Peyer's patch (tissue), 4 donors: ENCODE measurements around the gene PTBP1. TPM values are rescaled to one million over a fixed set of nuclear protein-coding genes. Genes with fewer than 3 reads are reported as not detected.

Experiments
- DNase-seq, 3 donors: peaks; one replicate each; pipeline ENCODE4 v3.0.0-alpha.2; 2017 to 2019
- H3K27ac ChIP-seq, 4 donors: fragments of 200-600 bp; sonication (generic); one replicate each; pipeline ENCODE4 v1.5.1; 2016 to 2019
- H3K27me3 ChIP-seq, 2 donors: fragments of 200-600 bp; sonication (generic); one replicate each; pipeline ENCODE4 v1.5.1; 2019
- H3K36me3 ChIP-seq, 3 donors: fragments of 200-600 bp; sonication (generic); one replicate each; pipeline ENCODE4 v1.5.1; 2016 to 2019
- H3K4me1 ChIP-seq, 4 donors: fragments of 200-600 bp; sonication (generic); one replicate each; pipeline ENCODE4 v1.5.1; 2016 to 2019
- H3K4me3 ChIP-seq, 4 donors: fragments of 200-600 bp; sonication (generic); 1 replicate in 3 of 4; 2 replicates in 1 of 4; pipeline ENCODE4 v1.5.1; 2016 to 2019; ENCODE audit warnings: mild to moderate bottlenecking in 1 of 4
- H3K9me3 ChIP-seq, 4 donors: fragments of 200-600 bp; sonication (generic); one replicate each; pipeline ENCODE4 v1.5.1; 2016 to 2019; ENCODE audit warnings: mild to moderate bottlenecking in 1 of 4
- POLR2A ChIP-seq, 2 donors: fragments of 450-650 bp; IDR thresholded peaks; one replicate each; pipeline ENCODE4 v1.5.1; 2017; ENCODE audit warnings: antibody characterized with exemption in 2 of 2, mild to moderate bottlenecking in 2 of 2, moderate library complexity in 2 of 2
- total RNA-seq, 4 donors: library from RNA; depleted of rRNA; stranded (reverse); fragments of >200 nt; gene quantifications; one replicate each; pipeline ENCODE4 v1.1.0, GENCODE V29; 2016
- TF ChIP-seq, protein P1 (sequence below), 6 experiments: fragments of 450-650 bp in 4 of 6; fragments of 200-600 bp in 2 of 6; sonication (generic) in 1 of 6; IDR thresholded peaks; one replicate each; pipeline ENCODE4 v1.5.1; 2017 to 2019; ENCODE audit warnings: antibody characterized with exemption in 6 of 6, mild to moderate bottlenecking in 3 of 6, moderate library complexity in 1 of 6

Gene PTBP1
- total RNA-seq, 4 donors from 2014 or later = 173 to 436 (median 229) TPM

DNA sequence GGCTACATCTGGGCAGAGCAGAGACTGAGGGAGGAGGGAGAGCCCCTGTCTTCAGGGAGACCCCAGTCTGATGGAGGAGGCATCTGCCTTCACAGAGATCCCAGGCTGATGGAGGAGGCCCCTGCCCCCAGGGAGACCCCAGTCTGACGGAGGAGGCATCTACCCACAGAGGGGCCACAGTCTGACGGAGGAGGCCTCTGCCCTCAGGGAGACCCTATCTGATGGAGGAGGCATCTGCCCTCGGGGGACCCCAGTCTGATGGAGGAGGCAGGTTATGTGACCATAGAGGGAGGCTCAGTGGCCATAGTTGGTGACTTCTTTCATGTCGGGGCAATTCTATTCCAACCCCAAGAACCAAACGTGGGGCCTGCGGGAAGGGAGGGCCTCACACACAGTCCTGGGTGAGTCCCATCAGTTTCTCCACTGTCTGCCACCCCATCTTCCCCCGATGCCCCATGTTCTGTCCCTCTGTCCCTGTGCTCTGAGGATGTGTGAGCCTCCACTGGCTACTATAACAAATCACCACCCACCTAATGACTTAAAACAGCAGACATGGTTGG, 32.0 kb upstream of the PTBP1 start:
- no peak overlapping the region for H3K4me3 ChIP-seq
- no peak overlapping the region for H3K27ac ChIP-seq
- TF ChIP-seq, protein P1, sequence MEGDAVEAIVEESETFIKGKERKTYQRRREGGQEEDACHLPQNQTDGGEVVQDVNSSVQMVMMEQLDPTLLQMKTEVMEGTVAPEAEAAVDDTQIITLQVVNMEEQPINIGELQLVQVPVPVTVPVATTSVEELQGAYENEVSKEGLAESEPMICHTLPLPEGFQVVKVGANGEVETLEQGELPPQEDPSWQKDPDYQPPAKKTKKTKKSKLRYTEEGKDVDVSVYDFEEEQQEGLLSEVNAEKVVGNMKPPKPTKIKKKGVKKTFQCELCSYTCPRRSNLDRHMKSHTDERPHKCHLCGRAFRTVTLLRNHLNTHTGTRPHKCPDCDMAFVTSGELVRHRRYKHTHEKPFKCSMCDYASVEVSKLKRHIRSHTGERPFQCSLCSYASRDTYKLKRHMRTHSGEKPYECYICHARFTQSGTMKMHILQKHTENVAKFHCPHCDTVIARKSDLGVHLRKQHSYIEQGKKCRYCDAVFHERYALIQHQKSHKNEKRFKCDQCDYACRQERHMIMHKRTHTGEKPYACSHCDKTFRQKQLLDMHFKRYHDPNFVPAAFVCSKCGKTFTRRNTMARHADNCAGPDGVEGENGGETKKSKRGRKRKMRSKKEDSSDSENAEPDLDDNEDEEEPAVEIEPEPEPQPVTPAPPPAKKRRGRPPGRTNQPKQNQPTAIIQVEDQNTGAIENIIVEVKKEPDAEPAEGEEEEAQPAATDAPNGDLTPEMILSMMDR (IDR thresholded peaks at IDR 0.05) = no peak
- peak in 1 of 2 donors; percentile 11 for TF ChIP-seq POLR2A (IDR thresholded peaks at IDR 0.05)
- no peaks in the 10 kb centered on the region for H3K27me3 ChIP-seq
- no peaks in the 10 kb centered on the region for H3K9me3 ChIP-seq
- H3K4me1 ChIP-seq = no peaks in the 10 kb centered on the region
- DNase-seq = no peak
- H3K36me3 ChIP-seq = peaks cover 0 to 40% (median 0%) of the 10 kb centered on the region in 3 donors

DNA sequence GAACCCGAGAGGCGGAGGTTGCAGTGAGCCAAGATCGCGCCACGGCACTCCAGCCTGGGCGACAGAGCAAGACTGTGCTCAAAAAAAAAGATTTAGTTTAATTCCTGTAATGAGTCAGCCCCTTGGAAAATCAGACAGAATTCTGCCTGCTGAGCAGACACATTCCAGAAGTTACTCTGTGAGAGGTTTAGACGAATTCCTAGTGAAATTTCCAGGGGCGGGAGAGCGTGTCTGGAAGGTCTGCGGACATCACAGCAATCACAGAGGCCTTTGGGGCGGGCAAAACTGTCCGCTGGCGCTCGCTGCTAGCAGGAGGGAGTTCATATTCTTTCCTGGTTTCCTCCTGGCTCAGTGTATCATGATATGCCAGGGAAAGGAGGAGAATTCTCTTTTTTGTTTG, 28.8 kb upstream of the PTBP1 start:
- TF ChIP-seq, protein P1 (IDR thresholded peaks at IDR 0.05) = no peak
- TF ChIP-seq POLR2A (IDR thresholded peaks at IDR 0.05) = no peak
- H3K4me1 ChIP-seq = no peaks in the 10 kb centered on the region
- no peak overlapping the region for H3K27ac ChIP-seq
- no peaks in the 10 kb centered on the region for H3K27me3 ChIP-seq
- H3K36me3 ChIP-seq = peaks cover 0 to 8% (median 0%) of the 10 kb centered on the region in 3 donors
- no peaks in the 10 kb centered on the region for H3K9me3 ChIP-seq
- no peak overlapping the region for H3K4me3 ChIP-seq
- no peak for DNase-seq

DNA sequence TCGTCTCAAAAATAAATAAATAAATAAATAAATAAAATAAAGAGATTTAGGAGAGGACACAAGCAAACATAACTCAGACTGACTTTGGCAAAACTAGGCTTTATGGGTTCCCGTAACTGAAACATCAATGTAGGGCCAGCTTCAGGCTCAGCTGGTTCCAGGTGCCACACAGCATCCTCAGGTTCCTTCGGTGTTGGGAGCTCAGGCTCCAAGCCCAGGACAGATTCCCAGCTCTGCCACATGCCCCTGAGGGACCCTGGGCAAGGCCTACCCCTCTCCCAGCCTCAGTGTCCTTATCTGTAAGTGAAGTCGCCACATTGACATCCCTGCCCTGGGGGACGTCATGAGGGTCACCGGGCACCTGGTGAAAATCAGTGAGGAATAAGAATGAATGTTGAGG, 27.6 kb upstream of the PTBP1 start:
- Histone ChIP-seq H3K36me3 (no peaks in the 10 kb centered on the region), H3K4me3 (no peak overlapping the region), H3K27me3 (no peaks in the 10 kb centered on the region), H3K27ac (no peak overlapping the region), H3K9me3 (no peaks in the 10 kb centered on the region), H3K4me1 (no peaks in the 10 kb centered on the region)
- no peak for TF ChIP-seq POLR2A (IDR thresholded peaks at IDR 0.05)
- TF ChIP-seq, protein P1 (IDR thresholded peaks at IDR 0.05) = no peak
- no peak for DNase-seq

DNA sequence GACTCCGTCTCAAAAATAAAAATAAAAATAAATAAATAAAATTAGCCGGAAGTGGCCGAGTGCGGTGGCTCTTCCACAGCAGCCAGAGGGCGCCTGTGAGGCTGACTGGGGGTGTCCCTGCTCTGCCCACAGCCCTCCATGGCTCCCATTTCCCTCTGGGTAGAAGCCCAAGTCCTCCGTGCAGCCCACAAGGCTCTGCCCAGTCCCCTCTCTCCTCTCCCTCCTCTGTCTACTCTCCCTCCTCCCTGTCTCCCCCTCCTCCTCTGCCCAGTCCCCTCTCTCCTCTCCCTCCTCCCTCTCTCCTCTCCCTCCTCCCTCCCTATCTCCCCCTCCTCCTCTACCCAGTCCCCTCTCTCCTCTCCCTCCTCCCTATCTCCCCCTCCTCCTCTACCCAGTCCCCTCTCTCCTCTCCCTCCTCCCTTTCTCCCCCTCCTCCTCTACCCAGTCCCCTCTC, 25.9 kb upstream of the PTBP1 start:
- Histone ChIP-seq H3K27ac (no peak overlapping the region), H3K27me3 (no peaks in the 10 kb centered on the region), H3K36me3 (no peaks in the 10 kb centered on the region), H3K4me1 (no peaks in the 10 kb centered on the region), H3K9me3 (no peaks in the 10 kb centered on the region), H3K4me3 (no peak overlapping the region)
- no peak for DNase-seq
- TF ChIP-seq, protein P1 (IDR thresholded peaks at IDR 0.05) = peak in 5 of 6 experiments; percentile 16 to 56 (median 40)
- TF ChIP-seq POLR2A (IDR thresholded peaks at IDR 0.05) = no peak

DNA sequence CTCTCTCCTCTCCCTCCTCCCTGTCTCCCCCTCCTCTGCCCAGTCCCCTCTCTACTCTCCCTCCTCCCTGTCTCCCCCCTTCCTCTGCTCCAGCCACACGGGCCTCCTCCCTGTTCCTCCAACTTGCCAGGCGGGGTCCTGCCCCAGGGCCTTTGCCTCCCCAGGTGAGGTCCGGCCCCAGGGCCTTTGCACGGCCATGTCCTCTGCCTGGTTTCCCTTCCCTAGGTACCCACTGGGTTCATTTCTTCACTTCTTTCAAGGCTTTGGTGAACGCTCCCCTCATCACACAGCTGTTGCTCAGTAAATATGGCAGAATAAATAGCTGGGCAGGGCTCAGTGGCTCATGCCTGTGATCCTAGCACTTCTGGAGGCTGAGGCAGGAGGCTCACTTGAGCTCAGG, 25.2 kb upstream of the PTBP1 start:
- no peak for DNase-seq
- Histone ChIP-seq H3K4me1 (no peaks in the 10 kb centered on the region), H3K36me3 (no peaks in the 10 kb centered on the region), H3K4me3 (no peak overlapping the region), H3K9me3 (no peaks in the 10 kb centered on the region), H3K27ac (no peak overlapping the region), H3K27me3 (no peaks in the 10 kb centered on the region)
- TF ChIP-seq, protein P1 (IDR thresholded peaks at IDR 0.05) = no peak
- TF ChIP-seq POLR2A (IDR thresholded peaks at IDR 0.05) = no peak
